KMS-11 (cell line): Measurements from ENCODE around the gene CEP170B.
"Not testable (repeated sequence)": the region's sequence is repeated elsewhere in the genome, so short reads cannot be mapped to it uniquely, and the experiment has no call there.

ENCODE experiments used
- H2AFZ ChIP-seq: fragments of 200-600 bp; sonication (generic); 2 replicates; pipeline ENCODE4 v1.6.1; 2016; ENCODE audit warnings: antibody characterized with exemption, mixed run types, low read depth
- H3K27ac ChIP-seq: fragments of 200-600 bp; sonication (generic); 2 replicates; pipeline ENCODE4 v1.6.1; 2016; ENCODE audit warnings: mild to moderate bottlenecking, mixed run types
- H3K27me3 ChIP-seq: fragments of 200-600 bp; sonication (generic); 2 replicates; pipeline ENCODE4 v1.6.1; 2017; ENCODE audit warnings: mild to moderate bottlenecking, low read depth, mixed run types, moderate library complexity; ENCODE audit not compliant: insufficient read depth
- H3K36me3 ChIP-seq: fragments of 200-600 bp; sonication (generic); 2 replicates; pipeline ENCODE4 v1.6.1; 2017; ENCODE audit warnings: mild to moderate bottlenecking, mixed run types; ENCODE audit not compliant: insufficient read depth
- H3K4me1 ChIP-seq: fragments of 200-600 bp; sonication (generic); 2 replicates; pipeline ENCODE4 v1.6.1; 2016; ENCODE audit warnings: mild to moderate bottlenecking, low read depth, mixed run types; ENCODE audit not compliant: poor library complexity, severe bottlenecking
- H3K4me2 ChIP-seq: fragments of 200-600 bp; sonication (generic); 2 replicates; pipeline ENCODE4 v1.7.0; 2016; ENCODE audit warnings: mild to moderate bottlenecking, mixed run types
- H3K4me3 ChIP-seq: fragments of 200-600 bp; sonication (generic); IDR thresholded peaks from 2 replicates; pipeline ENCODE4 v1.6.1; 2017; ENCODE audit warnings: low read depth, low read length, mixed read lengths; ENCODE audit not compliant: insufficient read depth
- H3K79me2 ChIP-seq: fragments of 200-600 bp; sonication (generic); 2 replicates; pipeline ENCODE4 v1.6.1; 2016; ENCODE audit warnings: low read depth, mixed run types; ENCODE audit not compliant: insufficient read depth
- H3K9ac ChIP-seq: fragments of 200-600 bp; sonication (generic); 2 replicates; pipeline ENCODE4 v1.6.1; 2016; ENCODE audit warnings: mild to moderate bottlenecking, mixed run types
- H4K20me1 ChIP-seq: fragments of 200-600 bp; sonication (generic); 2 replicates; pipeline ENCODE4 v1.6.1; 2016; ENCODE audit warnings: mild to moderate bottlenecking, mixed run types; ENCODE audit not compliant: insufficient read depth
- CTCF ChIP-seq: fragments of 200-600 bp; sonication (generic); conservative IDR thresholded peaks from 2 replicates; pipeline ENCODE4 v1.6.1; 2017; ENCODE audit warnings: low read depth, mild to moderate bottlenecking, antibody characterized with exemption, low read length, moderate library complexity, mixed read lengths

CEP170B gene

GRCh38 chr14:104882991-104883660, 18.1 kb downstream of the CEP170B start:
- Histone ChIP-seq H4K20me1 (no peaks in the 10 kb centered on the region), H3K36me3 (no peaks in the 10 kb centered on the region), H3K4me1 (peaks cover 15% of the 10 kb centered on the region), H3K9ac (no peak overlapping the region), H3K27me3 (no peaks in the 10 kb centered on the region), H3K27ac (no peak overlapping the region), H3K4me2 (no peak overlapping the region), H3K79me2 (no peaks in the 10 kb centered on the region), H2AFZ (no peak overlapping the region), H3K4me3 (no peak overlapping the region)
- no peak for TF ChIP-seq CTCF

GRCh38 chr14:104883681-104884361, 18.8 kb downstream of the CEP170B start:
- Histone ChIP-seq H3K36me3 (no peaks in the 10 kb centered on the region), H2AFZ (no peak overlapping the region), H3K9ac (no peak overlapping the region), H3K27ac (no peak overlapping the region), H3K4me1 (peaks cover 15% of the 10 kb centered on the region), H3K4me3 (no peak overlapping the region), H3K27me3 (no peaks in the 10 kb centered on the region), H3K79me2 (no peaks in the 10 kb centered on the region), H3K4me2 (no peak overlapping the region), H4K20me1 (no peaks in the 10 kb centered on the region)
- TF ChIP-seq CTCF: no peak

- not testable (repeated sequence) for H3K4me3 ChIP-seq, H3K27ac ChIP-seq, H3K27me3 ChIP-seq, H3K4me2 ChIP-seq, H4K20me1 ChIP-seq, H3K36me3 ChIP-seq, H3K9ac ChIP-seq, H3K79me2 ChIP-seq, H2AFZ ChIP-seq
- H3K4me1 ChIP-seq: peaks cover 15% of the 10 kb centered on the region
Observed at GRCh38 chr14:104884381-104884780, 19.3 kb downstream of the CEP170B start.

- no peak overlapping the region for H2AFZ ChIP-seq
- no peaks in the 10 kb centered on the region for H3K27me3 ChIP-seq
- H3K79me2 ChIP-seq: no peaks in the 10 kb centered on the region
- H3K4me3 ChIP-seq: no peak overlapping the region
- no peaks in the 10 kb centered on the region for H4K20me1 ChIP-seq
- no peaks in the 10 kb centered on the region for H3K36me3 ChIP-seq
- H3K4me1 ChIP-seq: peaks cover 15% of the 10 kb centered on the region
- no peak overlapping the region for H3K27ac ChIP-seq
- no peak overlapping the region for H3K9ac ChIP-seq
- TF ChIP-seq CTCF: no peak
- H3K4me2 ChIP-seq: no peak overlapping the region
Observed at GRCh38 chr14:104885031-104885972, 20.2 kb downstream of the CEP170B start.
